GM12873 (cell line): ENCODE results near the gene MPZL2.
A peak's percentile ranks its signal among the peaks of the same experiment; 100 is the strongest.

Experiments
- CTCF ChIP-seq: IDR thresholded peaks from 2 replicates; pipeline ENCODE4 v1.5.1; 2012; ENCODE audit warnings: low read depth, mild to moderate bottlenecking, moderate library complexity, low read length, control low read depth; ENCODE audit not compliant: insufficient read depth; ENCODE audit errors: missing control alignments

Gene MPZL2

GRCh38 chr11:118219244-118219643 is 44.9 kb downstream of the MPZL2 start:
- TF ChIP-seq CTCF, result no peak

DNA sequence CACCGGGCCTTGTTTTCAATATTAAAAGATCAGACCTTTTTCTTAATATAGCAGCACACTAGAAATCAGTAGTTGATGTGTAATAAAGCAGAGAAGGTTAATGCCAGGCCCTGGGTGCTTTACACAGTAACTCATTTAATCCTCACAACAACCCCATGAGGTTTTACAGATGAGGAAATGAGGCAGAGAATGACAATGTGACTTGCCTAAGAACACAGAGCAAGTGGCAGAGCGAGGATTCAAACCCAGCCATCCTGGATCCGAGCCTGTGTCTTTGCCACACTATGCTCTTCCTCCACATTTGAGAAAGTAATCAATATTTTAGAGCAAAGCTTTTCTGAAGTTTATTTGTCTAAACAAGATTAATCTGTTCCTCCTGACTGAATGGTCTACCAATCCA is 46.5 kb downstream of the MPZL2 start:
- no peak for TF ChIP-seq CTCF

GRCh38 chr11:118216621-118217481 is 47.2 kb downstream of the MPZL2 start:
- peak; percentile 14 for TF ChIP-seq CTCF

GRCh38 chr11:118215765-118216164 is 48.3 kb downstream of the MPZL2 start:
- no peak for TF ChIP-seq CTCF

DNA sequence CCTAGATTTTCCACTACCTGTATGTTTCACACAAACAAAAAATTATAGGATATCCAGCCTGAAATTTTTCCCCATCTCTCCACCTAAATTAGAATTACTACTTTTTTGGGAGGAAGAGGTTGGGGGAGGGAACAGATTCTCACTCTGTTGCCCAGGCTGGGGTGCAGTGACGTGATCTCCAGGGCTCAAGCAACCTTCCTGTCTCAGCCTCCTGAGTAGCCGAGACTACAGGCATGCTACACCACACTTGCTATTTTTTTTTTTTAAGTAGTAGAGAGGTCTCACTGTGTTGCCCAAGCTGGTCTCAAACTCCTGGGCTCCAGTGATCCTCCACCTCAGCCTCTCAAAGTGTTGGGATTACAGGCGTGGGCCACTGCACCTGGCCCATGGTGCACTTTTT is 48.8 kb downstream of the MPZL2 start:
- TF ChIP-seq CTCF, result no peak

GRCh38 chr11:118214210-118214914 is 49.7 kb downstream of the MPZL2 start:
- no peak for TF ChIP-seq CTCF

- TF ChIP-seq CTCF, result no peak
Observed at GRCh38 chr11:118213781-118214180, 50.3 kb downstream of the MPZL2 start.
